ENCODE results near the gene UQCRH.

- TF ChIP-seq GATA3 (IDR thresholded peaks at IDR 0.05; ENCODE audit: low read depth, low read length) (no peak), GATA2 (IDR thresholded peaks at IDR 0.05; ENCODE audit: low read depth, low read length) (no peak)
Measured at GRCh38 chr1:46268578-46268977, 34.9 kb upstream of the UQCRH start.

Measured in SH-SY5Y (cell line).